Thyroid gland (tissue), 4 donors: ENCODE data around the gene TIGAR.

Source experiments
- POLR2A ChIP-seq, 2 donors: fragments of 450-650 bp; IDR thresholded peaks; one replicate each; pipeline ENCODE4 v1.6.1; 2017; ENCODE audit warnings: antibody characterized with exemption in 2 of 2, mild to moderate bottlenecking in 2 of 2, moderate library complexity in 1 of 2
- TF ChIP-seq, protein P1 (sequence below), 6 experiments: fragments of 200-600 bp in 3 of 6; fragments of 450-650 bp in 3 of 6; sonication (generic) in 3 of 6; IDR thresholded peaks; one replicate each; pipeline ENCODE4 v1.5.1; 2016 to 2019; ENCODE audit warnings: antibody characterized with exemption in 6 of 6, mild to moderate bottlenecking in 2 of 6, inconsistent platforms in 1 of 6, moderate library complexity in 1 of 6

DNA sequence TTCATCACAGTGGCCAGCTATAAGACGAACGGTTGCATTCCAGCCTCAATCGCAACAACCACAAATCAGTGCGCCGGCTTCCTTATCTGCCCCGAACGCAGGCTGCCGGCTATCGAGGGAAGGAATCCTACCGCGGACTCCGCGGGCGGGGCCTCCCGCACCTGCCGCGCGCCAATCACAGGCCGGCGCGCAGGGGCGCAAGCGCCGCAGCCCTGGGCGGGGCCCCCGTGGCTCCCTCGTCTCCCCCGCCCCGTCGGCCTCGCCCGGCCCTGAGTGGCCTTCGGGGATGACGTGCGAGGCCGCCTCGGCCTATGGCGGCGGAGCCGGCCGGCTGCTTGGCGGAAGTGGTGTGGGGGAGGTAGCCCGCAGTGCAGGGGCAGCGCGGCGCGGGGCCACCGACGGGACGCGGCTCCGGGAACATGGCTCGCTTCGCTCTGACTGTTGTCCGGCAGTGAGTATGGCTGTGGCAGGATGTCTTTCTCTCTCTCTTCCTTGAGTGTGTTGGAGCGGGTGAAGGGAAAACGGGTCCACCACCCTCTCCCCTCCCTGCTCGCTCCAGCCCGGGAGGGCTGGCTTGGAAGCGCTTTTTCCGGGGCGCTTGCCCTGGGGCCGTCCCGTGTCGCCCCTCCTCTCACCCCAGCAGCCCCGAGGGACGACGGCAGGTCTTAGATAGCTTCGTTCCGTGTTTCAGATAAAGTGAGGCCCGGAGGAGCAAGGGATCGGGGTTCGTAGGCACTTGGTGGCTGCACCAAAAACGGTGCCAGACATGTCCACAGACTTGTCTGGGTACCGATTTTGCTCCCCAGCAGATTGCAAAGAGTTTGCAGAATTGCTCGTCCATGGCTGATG lies at the start of gene TIGAR:
- TF ChIP-seq, protein P1, sequence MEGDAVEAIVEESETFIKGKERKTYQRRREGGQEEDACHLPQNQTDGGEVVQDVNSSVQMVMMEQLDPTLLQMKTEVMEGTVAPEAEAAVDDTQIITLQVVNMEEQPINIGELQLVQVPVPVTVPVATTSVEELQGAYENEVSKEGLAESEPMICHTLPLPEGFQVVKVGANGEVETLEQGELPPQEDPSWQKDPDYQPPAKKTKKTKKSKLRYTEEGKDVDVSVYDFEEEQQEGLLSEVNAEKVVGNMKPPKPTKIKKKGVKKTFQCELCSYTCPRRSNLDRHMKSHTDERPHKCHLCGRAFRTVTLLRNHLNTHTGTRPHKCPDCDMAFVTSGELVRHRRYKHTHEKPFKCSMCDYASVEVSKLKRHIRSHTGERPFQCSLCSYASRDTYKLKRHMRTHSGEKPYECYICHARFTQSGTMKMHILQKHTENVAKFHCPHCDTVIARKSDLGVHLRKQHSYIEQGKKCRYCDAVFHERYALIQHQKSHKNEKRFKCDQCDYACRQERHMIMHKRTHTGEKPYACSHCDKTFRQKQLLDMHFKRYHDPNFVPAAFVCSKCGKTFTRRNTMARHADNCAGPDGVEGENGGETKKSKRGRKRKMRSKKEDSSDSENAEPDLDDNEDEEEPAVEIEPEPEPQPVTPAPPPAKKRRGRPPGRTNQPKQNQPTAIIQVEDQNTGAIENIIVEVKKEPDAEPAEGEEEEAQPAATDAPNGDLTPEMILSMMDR (IDR thresholded peaks at IDR 0.05): no peak
- peak in 1 of 2 donors; percentile 88 for TF ChIP-seq POLR2A (IDR thresholded peaks at IDR 0.05)
